SU-DHL-6 (cell line): ENCODE results near the gene ELMO2.

Experiments
- CTCF ChIP-seq: fragments of 200-600 bp; sonication (generic); IDR thresholded peaks from one replicate; pipeline ENCODE4 v1.5.1; 2017; ENCODE audit warnings: antibody characterized with exemption, mild to moderate bottlenecking, low read length, moderate library complexity; ENCODE audit not compliant: insufficient read depth, poor library complexity, severe bottlenecking
- EZH2phosphoT487 ChIP-seq: fragments of 200-600 bp; sonication (generic), shearing (Covaris generic); conservative IDR thresholded peaks from 2 replicates; pipeline ENCODE4 v1.6.1; 2018; ENCODE audit warnings: mild to moderate bottlenecking, antibody characterized with exemption, low read length, moderate library complexity, mixed read lengths

- TF ChIP-seq CTCF (no peak), EZH2phosphoT487 (no peak)
Measured at GRCh38 chr20:46361381-46361780, 45.0 kb downstream of the ELMO2 start.
